K562 (cell line): ENCODE results near the gene SPATA25. TPM values are rescaled to one million over a fixed set of nuclear protein-coding genes. Genes with fewer than 3 reads are reported as not detected.

Experiments used
- ATAC-seq: fragments of 200-7000 bp; cut with Tn5 transposase; 3 replicates; pipeline ENCODE4 v1.9.1; 2020; ENCODE audit warnings: moderate library complexity
- BruUV-seq: library from RNA; stranded (reverse); fragments of 400-500 nt; replicated peaks from 2 replicates; lab custom pipeline; 2021; lab: Mats Ljungman, UMichigan
- CTCF ChIA-PET: fragments of 300-600 bp; formaldehyde crosslinking; extraction: SDS; loops from one replicate; lab custom pipeline; 2021; ENCODE audit warnings: low intra/inter-chr PET ratio; lab: Yijun Ruan, JAX
- POLR2A ChIA-PET: fragments of 300-600, 350-650 bp; sonication (Branson Sonifier 250); formaldehyde crosslinking; extraction: SDS; loops from one replicate; lab custom pipeline; 2021; ENCODE audit warnings: antibody characterized with exemption, inconsistent platforms; lab: Yijun Ruan, JAX
- DNase-seq, 4 experiments: peaks; one replicate each; pipeline versions ENCODE4 v3.0.0 to v3.0.0-alpha.2; 2011 to 2018; ENCODE audit warnings: low spot score in 3 of 4, mixed read lengths in 3 of 4; ENCODE audit errors: extremely low read depth in 1 of 4
- FAIRE-seq: peaks from 2 replicates; lab custom pipeline; 2011; peaks lifted over from hg19 to GRCh38; lab: Jason Lieb, UNC
- H2AFZ ChIP-seq: 2 replicates; pipeline ENCODE4 v1.6.0; 2011; ENCODE audit warnings: low read depth, low read length, control low read depth, inconsistent platforms
- H3K27ac ChIP-seq: fragments of 200-600 bp; 3 replicates; pipeline ENCODE4 v1.8.0; 2011; ENCODE audit warnings: low read depth, mild to moderate bottlenecking, control low read depth, inconsistent platforms, low read length, moderate library complexity, mixed read lengths; ENCODE audit errors: extremely low read depth
- H3K27me3 ChIP-seq, 2 experiments: fragments of 300-600 bp in 1 of 2; 2 replicates in 1 of 2; 3 replicates in 1 of 2; pipeline versions ENCODE4 v1.6.0 to v1.8.0; 2011; ENCODE audit warnings: inconsistent platforms in 2 of 2, low read length in 2 of 2, mild to moderate bottlenecking in 1 of 2, mixed read lengths in 1 of 2, moderate library complexity in 1 of 2; ENCODE audit not compliant: control insufficient read depth in 2 of 2, insufficient read depth in 2 of 2
- H3K36me3 ChIP-seq: fragments of 300-600 bp; 3 replicates; pipeline ENCODE4 v1.8.0; 2011; ENCODE audit warnings: mild to moderate bottlenecking, low read length, inconsistent platforms; ENCODE audit not compliant: control insufficient read depth, insufficient read depth
- H3K4me1 ChIP-seq, 2 experiments: fragments of 200-600 bp in 1 of 2; replicated peaks in 1 of 2; 2 replicates in 1 of 2; 3 replicates in 1 of 2; pipeline versions ENCODE4 v1.5.1 to v1.8.0; 2011; ENCODE audit warnings: inconsistent platforms in 2 of 2, low read length in 2 of 2, mild to moderate bottlenecking in 1 of 2, mixed read lengths in 1 of 2, moderate library complexity in 1 of 2; ENCODE audit not compliant: control insufficient read depth in 2 of 2, insufficient read depth in 2 of 2
- H3K4me2 ChIP-seq: 2 replicates; pipeline ENCODE4 v1.6.1; 2011; ENCODE audit warnings: low read length, control low read depth, inconsistent platforms, mixed read lengths; ENCODE audit not compliant: insufficient read depth
- H3K4me3 ChIP-seq: fragments of 200-600 bp; sonication (generic), shearing (Covaris generic); 2 replicates; pipeline ENCODE4 v1.5.1; 2016; ENCODE audit warnings: control low read depth, inconsistent platforms
- H3K79me2 ChIP-seq: fragments of 200-600 bp; 3 replicates; pipeline ENCODE4 v1.8.0; 2011; ENCODE audit warnings: low read length, inconsistent platforms; ENCODE audit not compliant: control insufficient read depth, insufficient read depth
- H3K9ac ChIP-seq, 2 experiments: 2 replicates each; pipeline versions ENCODE4 v1.6.0 to v1.6.1; 2011; ENCODE audit warnings: low read depth in 2 of 2, low read length in 2 of 2, control low read depth in 1 of 2, inconsistent platforms in 1 of 2, mild to moderate bottlenecking in 1 of 2, mixed read lengths in 1 of 2; ENCODE audit not compliant: insufficient read depth in 1 of 2
- H3K9me1 ChIP-seq: one replicate; pipeline ENCODE4 v1.6.0; 2011; ENCODE audit warnings: inconsistent platforms, mild to moderate bottlenecking, low read length, moderate library complexity; ENCODE audit not compliant: control insufficient read depth, insufficient read depth
- H3K9me3 ChIP-seq: replicated peaks from 2 replicates; pipeline ENCODE4 v1.5.1; 2011; ENCODE audit warnings: low read depth, low read length, inconsistent platforms; ENCODE audit not compliant: control insufficient read depth, insufficient read depth
- H4K20me1 ChIP-seq: replicated peaks from 2 replicates; pipeline ENCODE4 v1.6.1; 2011; ENCODE audit warnings: low read length, inconsistent platforms, mixed read lengths; ENCODE audit not compliant: control insufficient read depth, insufficient read depth
- NFRKB ChIP-seq: fragments of 450-650 bp; IDR thresholded peaks from 2 replicates; pipeline ENCODE4 v1.6.1; 2016; ENCODE audit warnings: low read depth
- NONO ChIP-seq, 2 experiments: fragments of 200-400 bp in 1 of 2; fragments of 450-650 bp in 1 of 2; formaldehyde crosslinking in 1 of 2; IDR thresholded peaks; 2 replicates each; pipeline ENCODE4 v1.6.1; 2017; ENCODE audit warnings: low read depth in 2 of 2, mild to moderate bottlenecking in 2 of 2, moderate library complexity in 2 of 2, low read length in 1 of 2
- PHF8 ChIP-seq: fragments of 200-600 bp; sonication (generic); IDR thresholded peaks from 2 replicates; pipeline ENCODE4 v1.6.1; 2012; ENCODE audit warnings: mixed run types, mild to moderate bottlenecking, inconsistent platforms, low read length, moderate library complexity, borderline replicate concordance
- PURB ChIP-seq: sonication (generic); formaldehyde crosslinking; IDR thresholded peaks from 2 replicates; pipeline ENCODE4 v1.9.0; 2021; ENCODE audit warnings: low read depth, mild to moderate bottlenecking, missing genetic modification reagents
- ZNF133 ChIP-seq: fragments of 250-450 bp; sonication (Bioruptor Pico); IDR thresholded peaks from 2 replicates; pipeline ENCODE4 v1.4.0; 2020; ENCODE audit warnings: mild to moderate bottlenecking
- ZNF253 ChIP-seq: fragments of 250-450 bp; sonication (Bioruptor Pico); conservative IDR thresholded peaks from 2 replicates; pipeline ENCODE4 v1.6.1; 2021; ENCODE audit warnings: mild to moderate bottlenecking
- WGBS: fragments of 100-300 bp; shearing (Covaris generic); methylation state at CpG from one replicate; pipeline ENCODE4 v1.1.6; 2016; ENCODE audit warnings: low coverage, mixed read lengths; ENCODE audit not compliant: insufficient coverage; ENCODE audit errors: missing lambda C conversion rate; 5-methylcytosine and 5-hydroxymethylcytosine counted together
- in situ Hi-C: fragments of 300-500 bp; cut with MboI; formaldehyde crosslinking; loops from 4 replicates; pipeline ENCODE4 v1.15.0; 2018; ENCODE audit warnings: inconsistent platforms, mixed read lengths
- intact Hi-C: fragments of 100-400 bp; cut with micrococcal nuclease; formaldehyde crosslinking; loops from 2 replicates; pipeline ENCODE4 v1.14.2; 2022
- polyA plus RNA-seq, 8 experiments: library from polyadenylated mRNA; depleted of rRNA in 4 of 8; stranded (reverse) in 5 of 8; unstranded in 3 of 8; fragments of >200 nt; fragmentation: Nextera tagmentation in 2 of 8; fragmentation: Illumina TruSeq in 1 of 8; extraction: Ambion mirVana in 2 of 8; extraction: Trizol in 1 of 8; gene quantifications; 2 replicates each; pipeline versions ENCODE4 v1.2.1 to v1.2.3, GENCODE V29; 2011 to 2014; ENCODE audit warnings: inconsistent platforms in 1 of 8, missing spikeins in 1 of 8
- total RNA-seq, 7 experiments: library from RNA; depleted of rRNA in 6 of 7; stranded (reverse); fragments of >200 nt in 6 of 7; fragmentation: Illumina TruSeq in 2 of 7; extraction: Trizol in 2 of 7; gene quantifications; 2 replicates each; pipeline versions ENCODE4 v1.2.1 to v1.2.3, GENCODE V29; 2011 to 2021; ENCODE audit warnings: low replicate concordance in 1 of 7
- TF ChIP-seq, protein P1 (sequence below): fragments of 450-650 bp; formaldehyde crosslinking; IDR thresholded peaks from 2 replicates; pipeline ENCODE4 v1.4.0; 2022; ENCODE audit warnings: missing genetic modification characterization

SPATA25 gene
- total and polyA plus RNA-seq, 9 of the 15 experiments (the other 6 are each of a cell fraction or from before 2014, with no cell fraction given), result 0.21 to 0.95 (median 0.53) TPM; not detected in 3

DNA sequence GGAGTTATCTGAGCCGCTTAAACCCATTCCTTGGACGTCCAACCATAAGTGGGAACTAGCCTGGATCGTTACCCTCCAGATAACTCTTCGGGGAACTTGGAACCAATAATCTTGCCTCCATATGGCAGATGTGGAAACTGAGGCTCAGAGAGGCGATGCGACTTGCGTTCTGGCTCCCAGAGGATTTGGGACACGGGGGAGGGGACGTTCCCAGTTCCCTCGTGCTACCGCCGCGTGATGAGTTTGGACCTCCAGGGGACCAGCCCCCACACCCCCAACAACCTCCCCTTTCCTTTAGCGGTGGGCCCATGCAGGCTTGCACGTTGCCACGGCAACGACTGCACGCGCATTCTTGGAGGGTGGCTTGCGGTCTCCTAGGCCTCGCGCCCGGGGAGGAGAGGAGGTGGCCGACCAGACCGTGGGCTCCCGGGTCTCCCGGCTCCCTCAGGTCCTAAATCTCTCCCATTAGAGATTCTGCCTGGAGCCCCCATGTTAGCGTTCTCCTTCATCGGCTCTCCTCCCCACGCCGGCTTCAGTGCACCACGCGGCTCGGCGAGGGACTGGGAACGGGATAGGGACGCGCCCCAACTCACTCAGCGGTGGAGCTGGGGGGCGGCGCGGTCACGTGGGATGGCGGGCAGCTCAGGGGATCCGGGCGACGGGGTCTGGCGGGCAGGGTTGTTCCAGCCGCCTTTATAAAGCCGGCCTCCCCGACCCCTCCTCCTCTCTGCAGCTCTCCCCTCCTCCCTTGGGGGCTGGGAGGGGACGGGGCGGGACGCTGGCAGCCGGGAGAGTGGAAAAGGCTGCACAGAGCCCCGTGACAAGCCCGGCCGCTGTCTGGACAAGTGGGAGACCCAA is 24.3 kb upstream of the SPATA25 start, which contains the start of gene PLTP (continued):
- peak; percentile 8; the same call in 1 of the 2 replicates for TF ChIP-seq PHF8
- TF ChIP-seq PURB, result no peak
- TF ChIP-seq NFRKB, result peak; percentile 7; the same call in 1 of the 2 replicates
- TF ChIP-seq ZNF253 (CRISPR knock-in tag), result no peak
- no peak for TF ChIP-seq NONO (IDR thresholded peaks at IDR 0.05; ENCODE audit: low read depth in 2 of 2, low read length in 1 of 2)
- no peak for TF ChIP-seq ZNF133

DNA sequence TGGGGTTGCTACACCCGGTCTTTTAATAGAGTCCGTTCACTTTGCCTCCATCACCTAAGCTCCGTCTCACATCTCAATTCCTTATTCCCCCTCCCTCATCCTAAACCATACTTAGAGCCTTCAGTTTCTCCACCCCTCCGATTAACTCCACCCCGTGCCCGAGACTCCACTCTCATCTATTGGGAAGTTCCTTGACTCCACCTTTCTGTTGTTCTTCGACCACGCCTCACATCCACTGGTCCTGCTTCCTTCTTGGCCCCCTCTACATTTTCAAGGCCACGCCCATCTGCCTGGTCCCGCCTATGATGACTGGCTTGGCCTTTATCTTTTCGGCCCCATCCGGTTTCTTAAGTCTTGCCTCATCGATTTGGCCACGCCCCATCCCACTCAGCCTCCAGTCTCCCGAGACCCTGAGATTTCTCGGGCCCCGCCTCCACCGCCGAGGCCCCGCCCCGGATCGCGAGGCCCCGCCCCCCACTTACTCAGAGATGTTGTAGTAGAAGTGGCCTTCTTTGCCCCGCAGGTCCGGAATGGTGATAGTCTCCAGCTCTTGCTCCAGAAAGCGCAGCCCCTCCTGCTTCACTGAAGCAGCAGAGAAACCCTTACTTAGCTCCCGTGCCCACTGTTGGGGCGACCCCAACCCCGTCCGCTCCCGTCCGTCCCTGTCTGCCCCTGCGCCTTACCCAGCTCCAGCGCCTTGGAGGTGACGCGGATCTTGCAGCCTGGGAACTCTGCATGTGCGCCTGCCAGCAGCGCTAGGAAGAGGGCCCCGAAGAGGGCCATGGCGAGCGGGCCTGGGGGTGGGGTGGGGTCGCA is 23.5 kb upstream of the SPATA25 start:
- ChIA-PET POLR2A (interaction anchor here (0.6 to 2.6 kb wide), 11 partner anchors 9 to 517 kb away, joined by 3 to 13 read pairs (median 4); partner anchors contain the start of genes CTSA, PCIF1 and ZSWIM1), CTCF (no interaction called here)
- peak overlapping the region; percentile 64 to 94 for H3K9ac ChIP-seq
- in situ Hi-C loops, result no loop called here
- no peaks in the 10 kb centered on the region for H3K9me1 ChIP-seq
- no peaks in the 10 kb centered on the region for H3K27me3 ChIP-seq
- peak overlapping the region; percentile 48 for H3K4me3 ChIP-seq
- peaks cover 15% of the 10 kb centered on the region for H3K79me2 ChIP-seq
- DNase-seq, result peak; percentile 98 to 100 (median 98)
- ATAC-seq, result peak; percentile 95
- no TSS peak for BruUV-seq
- intact Hi-C loops, result loop anchor here (1.0 kb wide), 1 partner anchor 22 kb away; no protein-coding TSS in a partner anchor
- peaks cover 24 to 44% of the 10 kb centered on the region in 2 experiments for H3K4me1 ChIP-seq
- peak overlapping the region; percentile 89 for H3K27ac ChIP-seq
- peak overlapping the region; percentile 92 for H2AFZ ChIP-seq
- WGBS, result 4% methylated on average over 37 of the region's 43 CpGs
- peak overlapping the region; percentile 83 for H3K4me2 ChIP-seq
- no peaks in the 10 kb centered on the region for H3K9me3 ChIP-seq
- no peaks in the 10 kb centered on the region for H4K20me1 ChIP-seq
- peaks cover 13% of the 10 kb centered on the region; the same call in 2 of the 3 replicates for H3K36me3 ChIP-seq
- peak; percentile 100 for FAIRE-seq
- TF ChIP-seq, protein P1, sequence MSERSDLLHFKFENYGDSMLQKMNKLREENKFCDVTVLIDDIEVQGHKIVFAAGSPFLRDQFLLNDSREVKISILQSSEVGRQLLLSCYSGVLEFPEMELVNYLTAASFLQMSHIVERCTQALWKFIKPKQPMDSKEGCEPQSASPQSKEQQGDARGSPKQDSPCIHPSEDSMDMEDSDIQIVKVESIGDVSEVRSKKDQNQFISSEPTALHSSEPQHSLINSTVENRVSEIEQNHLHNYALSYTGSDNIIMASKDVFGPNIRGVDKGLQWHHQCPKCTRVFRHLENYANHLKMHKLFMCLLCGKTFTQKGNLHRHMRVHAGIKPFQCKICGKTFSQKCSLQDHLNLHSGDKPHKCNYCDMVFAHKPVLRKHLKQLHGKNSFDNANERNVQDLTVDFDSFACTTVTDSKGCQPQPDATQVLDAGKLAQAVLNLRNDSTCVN (CRISPR knock-in tag), result peak; percentile 69; the same call in 1 of the 2 replicates
